Esophagus (tissue), 2 donors: ENCODE results near the gene TTYH3. TPM values are rescaled to one million over a fixed set of nuclear protein-coding genes. Genes with fewer than 3 reads are reported as not detected.
"Not testable (repeated sequence)": the region's sequence is repeated elsewhere in the genome, so short reads cannot be mapped to it uniquely, and the experiment has no call there.

Experiments
- H3K27ac ChIP-seq, 2 donors: one replicate each; pipeline ENCODE4 v1.5.1; 2013; ENCODE audit warnings: low read depth in 2 of 2, mild to moderate bottlenecking in 2 of 2, inconsistent platforms in 1 of 2, low read length in 1 of 2, moderate library complexity in 1 of 2
- H3K27me3 ChIP-seq, 2 donors: one replicate each; pipeline ENCODE4 v1.6.1; 2013; ENCODE audit warnings: low read length in 2 of 2, control low read depth in 1 of 2, mild to moderate bottlenecking in 1 of 2; ENCODE audit not compliant: insufficient read depth in 2 of 2, control insufficient read depth in 1 of 2
- H3K36me3 ChIP-seq, 2 donors: one replicate each; pipeline ENCODE4 v1.6.1; 2013; ENCODE audit warnings: low read length in 1 of 2; ENCODE audit not compliant: control insufficient read depth in 2 of 2, insufficient read depth in 2 of 2
- H3K4me1 ChIP-seq, 2 donors: one replicate each; pipeline ENCODE4 v1.6.1; 2013; ENCODE audit warnings: low read length in 1 of 2; ENCODE audit not compliant: control insufficient read depth in 2 of 2, insufficient read depth in 2 of 2
- H3K4me3 ChIP-seq, 2 donors: one replicate each; pipeline ENCODE4 v1.5.1; 2013; ENCODE audit warnings: low read length in 2 of 2, mild to moderate bottlenecking in 2 of 2, low read depth in 1 of 2, moderate library complexity in 1 of 2
- H3K9me3 ChIP-seq, 2 donors: one replicate each; pipeline ENCODE4 v1.6.1; 2013; ENCODE audit warnings: mild to moderate bottlenecking in 2 of 2, low read depth in 1 of 2, low read length in 1 of 2, moderate library complexity in 1 of 2; ENCODE audit not compliant: control insufficient read depth in 2 of 2, insufficient read depth in 1 of 2
- WGBS, 2 donors: extraction: QIAGEN DNeasy Blood & Tissue Kit; methylation state at CpG; one replicate each; pipeline ENCODE4 v1.1.7; 2013; 5-methylcytosine and 5-hydroxymethylcytosine counted together
- polyA plus RNA-seq, 2 donors: library from polyadenylated mRNA; stranded (reverse); fragments of 200-250 nt; gene quantifications; one replicate each; pipeline ENCODE4 v1.2.3, GENCODE V29; 2013
- donor health status: healthy with polysubstance abuse.
- donor health status: Bipolar disorder and iron deficiency.

TTYH3 gene
- polyA plus RNA-seq, 2 donors: 3.5 to 3.8 TPM

GRCh38 chr7:2673214-2673613 lies 41.4 kb downstream of the TTYH3 start:
- 69 to 71% methylated on average over 6 of the region's 6 CpGs for WGBS, 2 donors
- H3K27me3 ChIP-seq, H3K36me3 ChIP-seq: not testable (repeated sequence)

GRCh38 chr7:2673934-2674333 lies 42.1 kb downstream of the TTYH3 start:
- no peaks in the 10 kb centered on the region for H3K27me3 ChIP-seq
- no peaks in the 10 kb centered on the region for H3K36me3 ChIP-seq
- H3K4me1 ChIP-seq: peaks cover 0 to 2% of the 10 kb centered on the region in 2 donors
- H3K27ac ChIP-seq: no peak overlapping the region
- H3K4me3 ChIP-seq: no peak overlapping the region
- H3K9me3 ChIP-seq: peaks cover 0 to 5% of the 10 kb centered on the region in 2 donors

More at GRCh38 chr7:2673214-2673613, 41.4 kb downstream of the TTYH3 start:
- not testable (repeated sequence) for H3K4me1 ChIP-seq, H3K4me3 ChIP-seq, H3K27ac ChIP-seq, H3K9me3 ChIP-seq

GRCh38 chr7:2675256-2675764 lies 43.5 kb downstream of the TTYH3 start:
- no peak overlapping the region for H3K4me3 ChIP-seq
- no peak overlapping the region for H3K27ac ChIP-seq
- peaks cover 0 to 2% of the 10 kb centered on the region in 2 donors for H3K4me1 ChIP-seq
- no peaks in the 10 kb centered on the region for H3K36me3 ChIP-seq
- no peaks in the 10 kb centered on the region for H3K27me3 ChIP-seq
- 86 to 92% methylated on average over 9 of the region's 9 CpGs for WGBS, 2 donors
- H3K9me3 ChIP-seq: peaks cover 0 to 5% of the 10 kb centered on the region in 2 donors

- WGBS, 2 donors: 74 to 77% methylated on average over 6 to 7 of the region's 8 CpGs
- not testable (repeated sequence) for H3K4me1 ChIP-seq, H3K27me3 ChIP-seq, H3K9me3 ChIP-seq, H3K27ac ChIP-seq, H3K4me3 ChIP-seq, H3K36me3 ChIP-seq
Measured at GRCh38 chr7:2676576-2676975, 44.8 kb downstream of the TTYH3 start.

GRCh38 chr7:2678454-2678853 lies 46.7 kb downstream of the TTYH3 start:
- not testable (repeated sequence) for H3K9me3 ChIP-seq, H3K36me3 ChIP-seq, H3K27ac ChIP-seq, H3K27me3 ChIP-seq, H3K4me3 ChIP-seq, H3K4me1 ChIP-seq
- WGBS, 2 donors: 44 to 63% methylated on average over 12 to 14 of the region's 15 CpGs

- H3K4me3 ChIP-seq, H3K27ac ChIP-seq, H3K4me1 ChIP-seq, H3K36me3 ChIP-seq, H3K9me3 ChIP-seq, H3K27me3 ChIP-seq: not testable (repeated sequence)
- 52 to 64% methylated on average over 48 to 64 of the region's 64 CpGs for WGBS, 2 donors
Measured at GRCh38 chr7:2679135-2680127, 47.6 kb downstream of the TTYH3 start.

GRCh38 chr7:2680256-2680655 lies 48.5 kb downstream of the TTYH3 start:
- 80 to 84% methylated on average over 13 of the region's 13 CpGs for WGBS, 2 donors
- no peaks in the 10 kb centered on the region for H3K4me1 ChIP-seq
- H3K9me3 ChIP-seq: peaks cover 0 to 3% of the 10 kb centered on the region in 2 donors
- no peak overlapping the region for H3K27ac ChIP-seq
- H3K36me3 ChIP-seq: no peaks in the 10 kb centered on the region
- H3K27me3 ChIP-seq: no peaks in the 10 kb centered on the region
- no peak overlapping the region for H3K4me3 ChIP-seq

GRCh38 chr7:2680792-2681490 lies 49.2 kb downstream of the TTYH3 start:
- no peak overlapping the region for H3K4me3 ChIP-seq
- H3K4me1 ChIP-seq: no peaks in the 10 kb centered on the region
- no peaks in the 10 kb centered on the region for H3K9me3 ChIP-seq
- no peaks in the 10 kb centered on the region for H3K36me3 ChIP-seq
- H3K27ac ChIP-seq: no peak overlapping the region
- WGBS, 2 donors: 36 to 41% methylated on average over 27 of the region's 27 CpGs
- H3K27me3 ChIP-seq: no peaks in the 10 kb centered on the region

- no peaks in the 10 kb centered on the region for H3K9me3 ChIP-seq
- H3K27ac ChIP-seq: no peak overlapping the region
- 82 to 85% methylated on average over 27 of the region's 27 CpGs for WGBS, 2 donors
- no peaks in the 10 kb centered on the region for H3K36me3 ChIP-seq
- H3K4me1 ChIP-seq: no peaks in the 10 kb centered on the region
- no peak overlapping the region for H3K4me3 ChIP-seq
- peaks cover 0 to under 1% of the 10 kb centered on the region in 2 donors for H3K27me3 ChIP-seq
Measured at GRCh38 chr7:2681929-2682799, 50.4 kb downstream of the TTYH3 start.
